PC-3 (cell line): ENCODE results near the gene RASSF5. TPM values are rescaled to one million over a fixed set of nuclear protein-coding genes. Genes with fewer than 3 reads are reported as not detected.

Source experiments
- ATAC-seq: fragments of 200-7000 bp; cut with Tn5 transposase; 2 replicates; pipeline ENCODE4 v1.9.1; 2020; ENCODE audit warnings: mild to moderate bottlenecking, moderate library complexity
- BruUV-seq: library from RNA; stranded (reverse); fragments of 400-500 nt; replicated peaks from 2 replicates; lab custom pipeline; 2021; lab: Mats Ljungman, UMichigan
- CTCF ChIA-PET: fragments of 300-600 bp; sonication (Branson Sonifier 250); formaldehyde crosslinking; loops from one replicate; lab custom pipeline; 2022; ENCODE audit warnings: antibody characterized with exemption; lab: Charles Lee
- POLR2A ChIA-PET: fragments of 300-600 bp; sonication (Branson Sonifier 250); formaldehyde crosslinking; loops from one replicate; lab custom pipeline; 2022; ENCODE audit warnings: antibody characterized with exemption; ENCODE audit not compliant: unreplicated experiment; lab: Charles Lee
- DNase-seq: peaks from one replicate; pipeline ENCODE4 v3.0.0-alpha.2; 2015
- H2AFZ ChIP-seq: fragments of 300-600 bp; sonication (generic); 2 replicates; pipeline ENCODE4 v1.6.0; 2016; ENCODE audit warnings: antibody characterized with exemption, low read length
- H3F3A ChIP-seq: fragments of 300-600 bp; sonication (generic); one replicate; pipeline ENCODE4 v1.6.0; 2017; ENCODE audit warnings: antibody characterized with exemption, low read length, control low read depth, mild to moderate bottlenecking; ENCODE audit not compliant: unreplicated experiment
- H3K27ac ChIP-seq: fragments of 300-600 bp; sonication (generic); 2 replicates; pipeline ENCODE4 v1.5.1; 2016; ENCODE audit warnings: mild to moderate bottlenecking, low read length
- H3K27me3 ChIP-seq: fragments of 300-600 bp; sonication (generic); 2 replicates; pipeline ENCODE4 v1.6.1; 2016; ENCODE audit warnings: low read length, mixed read lengths
- H3K36me3 ChIP-seq: fragments of 300-600 bp; sonication (generic); 2 replicates; pipeline ENCODE4 v1.6.1; 2016; ENCODE audit warnings: low read depth, mixed run types, low read length, mixed read lengths
- H3K4me1 ChIP-seq: fragments of 300-600 bp; sonication (generic); 2 replicates; pipeline ENCODE4 v1.5.1; 2016; ENCODE audit warnings: low read length; ENCODE audit not compliant: insufficient read depth
- H3K4me2 ChIP-seq: fragments of 300-600 bp; sonication (generic); 2 replicates; pipeline ENCODE4 v1.6.0; 2016; ENCODE audit warnings: low read length
- H3K4me3 ChIP-seq: fragments of 300-600 bp; sonication (generic); 2 replicates; pipeline ENCODE4 v1.5.1; 2016; ENCODE audit warnings: mild to moderate bottlenecking, low read length, mixed read lengths
- H3K79me2 ChIP-seq: fragments of 300-600 bp; sonication (generic); 2 replicates; pipeline ENCODE4 v1.6.1; 2017; ENCODE audit warnings: low read length, mixed read lengths
- H3K9ac ChIP-seq: fragments of 300-600 bp; sonication (generic); 2 replicates; pipeline ENCODE4 v1.6.0; 2016; ENCODE audit warnings: mild to moderate bottlenecking, low read length
- H3K9me2 ChIP-seq: fragments of 300-600 bp; sonication (generic); replicated peaks from 2 replicates; pipeline ENCODE4 v1.6.1; 2016; ENCODE audit warnings: mixed run types, low read length, mixed read lengths
- H3K9me3 ChIP-seq: fragments of 300-600 bp; sonication (generic); 2 replicates; pipeline ENCODE4 v1.6.1; 2016; ENCODE audit warnings: low read length, mixed read lengths
- H4K20me1 ChIP-seq: fragments of 300-600 bp; sonication (generic); 2 replicates; pipeline ENCODE4 v1.6.1; 2016; ENCODE audit warnings: low read length, mixed read lengths
- EZH2 ChIP-seq: fragments of 300-600 bp; sonication (generic); IDR thresholded peaks from one replicate; pipeline ENCODE4 v1.6.1; 2017; ENCODE audit warnings: antibody characterized with exemption, mild to moderate bottlenecking, low read length; ENCODE audit not compliant: unreplicated experiment
- EZH2phosphoT487 ChIP-seq: fragments of 300-600 bp; sonication (generic); IDR thresholded peaks from 2 replicates; pipeline ENCODE4 v1.6.1; 2018; ENCODE audit warnings: mild to moderate bottlenecking, antibody characterized with exemption, low read length, borderline replicate concordance
- intact Hi-C: fragments of 100-400 bp; cut with micrococcal nuclease; formaldehyde crosslinking; loops from 2 replicates; pipeline ENCODE4 v1.9.0; 2023
- total RNA-seq: library from RNA; depleted of rRNA; stranded (reverse); fragments of >200 nt; gene quantifications from 2 replicates; pipeline ENCODE4 v1.2.3, GENCODE V29; 2014
- TF ChIP-seq, protein P1 (sequence below): fragments of 300-600 bp; sonication (generic); conservative IDR thresholded peaks from 2 replicates; pipeline ENCODE4 v1.5.1; 2017; ENCODE audit warnings: antibody characterized with exemption, low read depth, mild to moderate bottlenecking, low read length

RASSF5 gene
- total RNA-seq, 1 experiment from 2014 or later: 15.5 TPM

DNA sequence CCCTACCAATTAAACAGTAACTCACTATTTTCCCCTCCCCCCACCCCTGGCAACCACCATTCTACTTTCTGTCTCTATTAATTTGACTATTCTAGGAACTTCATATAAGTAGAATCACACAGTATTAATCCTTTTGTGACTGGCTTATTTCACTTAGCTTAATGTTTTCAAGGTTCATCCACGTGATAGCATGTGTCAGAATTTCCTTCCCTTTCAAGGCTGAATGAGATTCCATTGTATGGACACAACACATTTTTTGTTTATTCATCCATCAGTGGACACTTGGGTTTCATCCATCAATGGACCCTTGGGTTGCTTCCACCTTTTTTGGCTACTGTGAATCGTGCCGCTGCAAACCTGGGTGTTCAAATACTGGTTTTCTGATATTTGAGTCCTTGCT lies 63.2 kb downstream of the RASSF5 start:
- H3K27ac ChIP-seq: no peak overlapping the region
- H3K9me2 ChIP-seq: no peaks in the 10 kb centered on the region
- no peak overlapping the region for H3K4me3 ChIP-seq
- H4K20me1 ChIP-seq: no peaks in the 10 kb centered on the region
- ATAC-seq (no peak), DNase-seq (no peak)
- TF ChIP-seq EZH2phosphoT487 (no peak), EZH2 (no peak)
- TF ChIP-seq, protein P1, sequence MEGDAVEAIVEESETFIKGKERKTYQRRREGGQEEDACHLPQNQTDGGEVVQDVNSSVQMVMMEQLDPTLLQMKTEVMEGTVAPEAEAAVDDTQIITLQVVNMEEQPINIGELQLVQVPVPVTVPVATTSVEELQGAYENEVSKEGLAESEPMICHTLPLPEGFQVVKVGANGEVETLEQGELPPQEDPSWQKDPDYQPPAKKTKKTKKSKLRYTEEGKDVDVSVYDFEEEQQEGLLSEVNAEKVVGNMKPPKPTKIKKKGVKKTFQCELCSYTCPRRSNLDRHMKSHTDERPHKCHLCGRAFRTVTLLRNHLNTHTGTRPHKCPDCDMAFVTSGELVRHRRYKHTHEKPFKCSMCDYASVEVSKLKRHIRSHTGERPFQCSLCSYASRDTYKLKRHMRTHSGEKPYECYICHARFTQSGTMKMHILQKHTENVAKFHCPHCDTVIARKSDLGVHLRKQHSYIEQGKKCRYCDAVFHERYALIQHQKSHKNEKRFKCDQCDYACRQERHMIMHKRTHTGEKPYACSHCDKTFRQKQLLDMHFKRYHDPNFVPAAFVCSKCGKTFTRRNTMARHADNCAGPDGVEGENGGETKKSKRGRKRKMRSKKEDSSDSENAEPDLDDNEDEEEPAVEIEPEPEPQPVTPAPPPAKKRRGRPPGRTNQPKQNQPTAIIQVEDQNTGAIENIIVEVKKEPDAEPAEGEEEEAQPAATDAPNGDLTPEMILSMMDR: no peak
- no peak overlapping the region for H3K4me2 ChIP-seq
- no peaks in the 10 kb centered on the region for H3K4me1 ChIP-seq
- no peaks in the 10 kb centered on the region for H3K36me3 ChIP-seq
- H3F3A ChIP-seq: no peaks in the 10 kb centered on the region
- no peaks in the 10 kb centered on the region for H3K9me3 ChIP-seq
- ChIA-PET CTCF (no interaction called here), POLR2A (interaction anchor here (0.7 kb wide), 1 partner anchor 402 kb away, joined by 18 read pairs; no protein-coding TSS in a partner anchor)
- intact Hi-C loops: no loop called here
- H3K9ac ChIP-seq: no peak overlapping the region
- no peaks in the 10 kb centered on the region for H3K79me2 ChIP-seq
- no TSS peak for BruUV-seq
- H3K27me3 ChIP-seq: no peaks in the 10 kb centered on the region
- no peak overlapping the region for H2AFZ ChIP-seq

GRCh38 chr1:206572835-206573234 lies 65.5 kb downstream of the RASSF5 start:
- Histone ChIP-seq H3K9ac (no peak overlapping the region), H3K4me3 (no peak overlapping the region), H2AFZ (no peak overlapping the region), H3K9me2 (no peaks in the 10 kb centered on the region), H3F3A (no peaks in the 10 kb centered on the region), H4K20me1 (no peaks in the 10 kb centered on the region), H3K9me3 (no peaks in the 10 kb centered on the region), H3K4me2 (no peak overlapping the region), H3K27ac (no peak overlapping the region), H3K36me3 (no peaks in the 10 kb centered on the region), H3K27me3 (no peaks in the 10 kb centered on the region), H3K4me1 (no peaks in the 10 kb centered on the region), H3K79me2 (no peaks in the 10 kb centered on the region)
- no peak for DNase-seq
- POLR2A ChIA-PET: no interaction called here
- no peak for TF ChIP-seq EZH2phosphoT487
- TF ChIP-seq, protein P1: no peak
- no peak for TF ChIP-seq EZH2
- BruUV-seq: no TSS peak
- intact Hi-C loops: no loop called here
- ATAC-seq: no peak
- CTCF ChIA-PET: no interaction called here

GRCh38 chr1:206573319-206573718 lies 66.0 kb downstream of the RASSF5 start:
- DNase-seq: no peak
- H3K9me2 ChIP-seq: no peaks in the 10 kb centered on the region
- no peak overlapping the region for H3K27ac ChIP-seq
- no peak overlapping the region for H3K9ac ChIP-seq
- intact Hi-C loops: no loop called here
- no peak overlapping the region for H2AFZ ChIP-seq
- no peak for TF ChIP-seq EZH2
- TF ChIP-seq, protein P1: no peak
- no peak for TF ChIP-seq EZH2phosphoT487
- BruUV-seq: no TSS peak
- H3K79me2 ChIP-seq: no peaks in the 10 kb centered on the region
- no peak for ATAC-seq
- no peak overlapping the region for H3K4me3 ChIP-seq
- no peaks in the 10 kb centered on the region for H4K20me1 ChIP-seq
- no peaks in the 10 kb centered on the region for H3K27me3 ChIP-seq
- peaks cover 4% of the 10 kb centered on the region for H3K4me1 ChIP-seq
- H3K36me3 ChIP-seq: no peaks in the 10 kb centered on the region
- H3K9me3 ChIP-seq: no peaks in the 10 kb centered on the region
- CTCF ChIA-PET: no interaction called here
- H3K4me2 ChIP-seq: no peak overlapping the region
- H3F3A ChIP-seq: no peaks in the 10 kb centered on the region
- POLR2A ChIA-PET: interaction anchor here (0.7 kb wide), 1 partner anchor 13 kb away, joined by 3 read pairs; no protein-coding TSS in a partner anchor
